ENCODE data around the gene BANP.

The BANP gene

GRCh38 chr16:87939562-87940423 is 11.4 kb upstream of the BANP start:
- Histone ChIP-seq H3K27ac (ENCODE audit: low read depth, low read length) (no peak overlapping the region), H3K36me3 (ENCODE audit: control insufficient read depth, insufficient read depth, low read length) (no peaks in the 10 kb centered on the region), H3K4me3 (ENCODE audit: low read depth, low read length) (no peak overlapping the region), H3K4me1 (ENCODE audit: control insufficient read depth, insufficient read depth, low read length) (no peaks in the 10 kb centered on the region), H3K9ac (ENCODE audit: low read depth, low read length) (no peak overlapping the region), H3K9me3 (ENCODE audit: control insufficient read depth, insufficient read depth, low read length) (no peaks in the 10 kb centered on the region), H3K27me3 (ENCODE audit: control insufficient read depth, insufficient read depth, low read length) (no peaks in the 10 kb centered on the region)

- Histone ChIP-seq H3K9ac (ENCODE audit: low read depth, low read length) (no peak overlapping the region), H3K4me1 (ENCODE audit: control insufficient read depth, insufficient read depth, low read length) (peaks cover 11% of the 10 kb centered on the region; the same call in 1 of the 2 replicates), H3K9me3 (ENCODE audit: control insufficient read depth, insufficient read depth, low read length) (no peaks in the 10 kb centered on the region), H3K27ac (ENCODE audit: low read depth, low read length) (no peak overlapping the region), H3K36me3 (ENCODE audit: control insufficient read depth, insufficient read depth, low read length) (no peaks in the 10 kb centered on the region), H3K4me3 (ENCODE audit: low read depth, low read length) (no peak overlapping the region), H3K27me3 (ENCODE audit: control insufficient read depth, insufficient read depth, low read length) (no peaks in the 10 kb centered on the region)
These were observed 8.6 kb upstream of the BANP start for GRCh38 chr16:87942680-87943079.

GRCh38 chr16:87945351-87946042 is 5.7 kb upstream of the BANP start:
- Histone ChIP-seq H3K4me3 (ENCODE audit: low read depth, low read length) (no peak overlapping the region), H3K36me3 (ENCODE audit: control insufficient read depth, insufficient read depth, low read length) (no peaks in the 10 kb centered on the region), H3K4me1 (ENCODE audit: control insufficient read depth, insufficient read depth, low read length) (peaks cover 11% of the 10 kb centered on the region; the same call in 1 of the 2 replicates), H3K9ac (ENCODE audit: low read depth, low read length) (no peak overlapping the region), H3K9me3 (ENCODE audit: control insufficient read depth, insufficient read depth, low read length) (no peaks in the 10 kb centered on the region), H3K27ac (ENCODE audit: low read depth, low read length) (peak overlapping the region; percentile 34), H3K27me3 (ENCODE audit: control insufficient read depth, insufficient read depth, low read length) (no peaks in the 10 kb centered on the region)

GRCh38 chr16:87946596-87947347 is 4.5 kb upstream of the BANP start:
- H3K27ac ChIP-seq (ENCODE audit: low read depth, low read length) = no peak overlapping the region
- peaks cover 11% of the 10 kb centered on the region; the same call in 1 of the 2 replicates for H3K4me1 ChIP-seq (ENCODE audit: control insufficient read depth, insufficient read depth, low read length)
- H3K9me3 ChIP-seq (ENCODE audit: control insufficient read depth, insufficient read depth, low read length) = no peaks in the 10 kb centered on the region
- H3K36me3 ChIP-seq (ENCODE audit: control insufficient read depth, insufficient read depth, low read length) = no peaks in the 10 kb centered on the region
- no peak overlapping the region for H3K4me3 ChIP-seq (ENCODE audit: low read depth, low read length)
- no peaks in the 10 kb centered on the region for H3K27me3 ChIP-seq (ENCODE audit: control insufficient read depth, insufficient read depth, low read length)
- H3K9ac ChIP-seq (ENCODE audit: low read depth, low read length) = no peak overlapping the region

GRCh38 chr16:87947356-87948118 is 3.7 kb upstream of the BANP start:
- no peaks in the 10 kb centered on the region for H3K36me3 ChIP-seq (ENCODE audit: control insufficient read depth, insufficient read depth, low read length)
- no peak overlapping the region for H3K27ac ChIP-seq (ENCODE audit: low read depth, low read length)
- H3K9ac ChIP-seq (ENCODE audit: low read depth, low read length) = no peak overlapping the region
- no peaks in the 10 kb centered on the region for H3K27me3 ChIP-seq (ENCODE audit: control insufficient read depth, insufficient read depth, low read length)
- no peaks in the 10 kb centered on the region for H3K9me3 ChIP-seq (ENCODE audit: control insufficient read depth, insufficient read depth, low read length)
- peaks cover 11% of the 10 kb centered on the region; the same call in 1 of the 2 replicates for H3K4me1 ChIP-seq (ENCODE audit: control insufficient read depth, insufficient read depth, low read length)
- no peak overlapping the region for H3K4me3 ChIP-seq (ENCODE audit: low read depth, low read length)

- Histone ChIP-seq H3K27me3 (ENCODE audit: control insufficient read depth, insufficient read depth, low read length) (no peaks in the 10 kb centered on the region), H3K4me3 (ENCODE audit: low read depth, low read length) (no peak overlapping the region), H3K36me3 (ENCODE audit: control insufficient read depth, insufficient read depth, low read length) (peaks cover under 1% of the 10 kb centered on the region; the same call in 1 of the 2 replicates), H3K9ac (ENCODE audit: low read depth, low read length) (no peak overlapping the region), H3K27ac (ENCODE audit: low read depth, low read length) (no peak overlapping the region), H3K9me3 (ENCODE audit: control insufficient read depth, insufficient read depth, low read length) (no peaks in the 10 kb centered on the region), H3K4me1 (ENCODE audit: control insufficient read depth, insufficient read depth, low read length) (peaks cover 11% of the 10 kb centered on the region; the same call in 1 of the 2 replicates)
These were observed 3.1 kb upstream of the BANP start for GRCh38 chr16:87948119-87948545.

- H3K9ac ChIP-seq (ENCODE audit: low read depth, low read length) = no peak overlapping the region
- H3K4me1 ChIP-seq (ENCODE audit: control insufficient read depth, insufficient read depth, low read length) = peaks cover 11% of the 10 kb centered on the region; the same call in 1 of the 2 replicates
These were observed 2.5 kb upstream of the BANP start for GRCh38 chr16:87948735-87949070.

GRCh38 chr16:87949071-87949744 is 2.0 kb upstream of the BANP start:
- Histone ChIP-seq H3K9ac (ENCODE audit: low read depth, low read length) (no peak overlapping the region), H3K4me3 (ENCODE audit: low read depth, low read length) (no peak overlapping the region), H3K27ac (ENCODE audit: low read depth, low read length) (no peak overlapping the region), H3K4me1 (ENCODE audit: control insufficient read depth, insufficient read depth, low read length) (peaks cover 11% of the 10 kb centered on the region; the same call in 1 of the 2 replicates), H3K9me3 (ENCODE audit: control insufficient read depth, insufficient read depth, low read length) (no peaks in the 10 kb centered on the region), H3K36me3 (ENCODE audit: control insufficient read depth, insufficient read depth, low read length) (peaks cover 11% of the 10 kb centered on the region), H3K27me3 (ENCODE audit: control insufficient read depth, insufficient read depth, low read length) (no peaks in the 10 kb centered on the region)

More at GRCh38 chr16:87948735-87949070, 2.5 kb upstream of the BANP start:
- H3K36me3 ChIP-seq (ENCODE audit: control insufficient read depth, insufficient read depth, low read length) = peaks cover 6% of the 10 kb centered on the region
- no peaks in the 10 kb centered on the region for H3K9me3 ChIP-seq (ENCODE audit: control insufficient read depth, insufficient read depth, low read length)
- H3K27me3 ChIP-seq (ENCODE audit: control insufficient read depth, insufficient read depth, low read length) = no peaks in the 10 kb centered on the region
- no peak overlapping the region for H3K4me3 ChIP-seq (ENCODE audit: low read depth, low read length)
- no peak overlapping the region for H3K27ac ChIP-seq (ENCODE audit: low read depth, low read length)

GRCh38 chr16:87951552-87952538 is 611 bp downstream of the BANP start:
- Histone ChIP-seq H3K27me3 (ENCODE audit: control insufficient read depth, insufficient read depth, low read length) (no peaks in the 10 kb centered on the region), H3K9me3 (ENCODE audit: control insufficient read depth, insufficient read depth, low read length) (no peaks in the 10 kb centered on the region), H3K4me3 (ENCODE audit: low read depth, low read length) (peak overlapping the region; percentile 87), H3K36me3 (ENCODE audit: control insufficient read depth, insufficient read depth, low read length) (peaks cover 25% of the 10 kb centered on the region), H3K9ac (ENCODE audit: low read depth, low read length) (peak overlapping the region; percentile 97), H3K27ac (ENCODE audit: low read depth, low read length) (peak overlapping the region; percentile 94), H3K4me1 (ENCODE audit: control insufficient read depth, insufficient read depth, low read length) (peaks cover 9% of the 10 kb centered on the region; the same call in 1 of the 2 replicates)
